ENCODE measurements around the gene RCBTB1.
A peak's percentile ranks its signal among the peaks of the same experiment; 100 is the strongest.
"Not testable (repeated sequence)": the region's sequence is repeated elsewhere in the genome, so short reads cannot be mapped to it uniquely, and the experiment has no call there.

Gene RCBTB1

GRCh38 chr13:49615836-49616675 lies 30.7 kb upstream of the RCBTB1 start:
- TF ChIP-seq CTCF (IDR thresholded peaks at IDR 0.05; ENCODE audit: low read depth, low read length) = no peak
- no peak overlapping the region for H3K4me3 ChIP-seq (ENCODE audit: low read depth, low read length)

GRCh38 chr13:49612042-49612441 lies 26.7 kb upstream of the RCBTB1 start:
- H3K4me3 ChIP-seq (ENCODE audit: low read depth, low read length) = not testable (repeated sequence)

- no peak overlapping the region for H3K4me3 ChIP-seq (ENCODE audit: low read depth, low read length)
- TF ChIP-seq CTCF (IDR thresholded peaks at IDR 0.05; ENCODE audit: low read depth, low read length) = no peak
Measured at GRCh38 chr13:49610176-49610575, 24.8 kb upstream of the RCBTB1 start.

GRCh38 chr13:49608651-49609331 lies 23.4 kb upstream of the RCBTB1 start:
- TF ChIP-seq CTCF (IDR thresholded peaks at IDR 0.05; ENCODE audit: low read depth, low read length) = no peak
- H3K4me3 ChIP-seq (ENCODE audit: low read depth, low read length) = no peak overlapping the region

GRCh38 chr13:49607761-49608160 lies 22.4 kb upstream of the RCBTB1 start:
- no peak overlapping the region for H3K4me3 ChIP-seq (ENCODE audit: low read depth, low read length)
- TF ChIP-seq CTCF (IDR thresholded peaks at IDR 0.05; ENCODE audit: low read depth, low read length) = no peak

- TF ChIP-seq CTCF (IDR thresholded peaks at IDR 0.05; ENCODE audit: low read depth, low read length) = peak; percentile 72
- no peak overlapping the region for H3K4me3 ChIP-seq (ENCODE audit: low read depth, low read length)
Measured at GRCh38 chr13:49606747-49607648, 21.6 kb upstream of the RCBTB1 start.

GRCh38 chr13:49604570-49604969 lies 19.2 kb upstream of the RCBTB1 start:
- H3K4me3 ChIP-seq (ENCODE audit: low read depth, low read length) = no peak overlapping the region
- no peak for TF ChIP-seq CTCF (IDR thresholded peaks at IDR 0.05; ENCODE audit: low read depth, low read length)

- H3K4me3 ChIP-seq (ENCODE audit: low read depth, low read length) = not testable (repeated sequence)
Measured at GRCh38 chr13:49602615-49603014, 17.3 kb upstream of the RCBTB1 start.
